ENCODE measurements around the gene CYP51A1.

GRCh38 chr7:92177362-92177761 lies 43.1 kb upstream of the CYP51A1 start:
- TF ChIP-seq POLR2AphosphoS5 (IDR thresholded peaks at IDR 0.05) (no peak), CTCF (IDR thresholded peaks at IDR 0.05; ENCODE audit: poor library complexity, severe bottlenecking) (no peak), EP300 (conservative IDR thresholded peaks at IDR 0.05; ENCODE audit: poor library complexity, severe bottlenecking) (no peak), EZH2 (IDR thresholded peaks at IDR 0.05; ENCODE audit: borderline replicate concordance, insufficient read depth, low read length, poor library complexity, severe bottlenecking) (no peak), RAD21 (conservative IDR thresholded peaks at IDR 0.05) (no peak)

Measured in neural cell (in vitro differentiated cells).